Gastrocnemius medialis (tissue), 4 donors: ENCODE results near the gene CHST11.

Experiments
- CTCF ChIP-seq, 5 experiments: fragments of 450-650 bp in 3 of 5; fragments of 200-600 bp in 2 of 5; sonication (generic) in 2 of 5; IDR thresholded peaks in 4 of 5; conservative IDR thresholded peaks in 1 of 5; 1 replicate in 4 of 5; 2 replicates in 1 of 5; pipeline ENCODE4 v1.5.1; 2016 to 2019; ENCODE audit warnings: antibody characterized with exemption in 5 of 5, mild to moderate bottlenecking in 3 of 5, moderate library complexity in 3 of 5
- POLR2A ChIP-seq, 2 donors: fragments of 450-650 bp; IDR thresholded peaks; one replicate each; pipeline ENCODE4 v1.6.1; 2017; ENCODE audit warnings: antibody characterized with exemption in 2 of 2, mild to moderate bottlenecking in 2 of 2, moderate library complexity in 2 of 2

DNA sequence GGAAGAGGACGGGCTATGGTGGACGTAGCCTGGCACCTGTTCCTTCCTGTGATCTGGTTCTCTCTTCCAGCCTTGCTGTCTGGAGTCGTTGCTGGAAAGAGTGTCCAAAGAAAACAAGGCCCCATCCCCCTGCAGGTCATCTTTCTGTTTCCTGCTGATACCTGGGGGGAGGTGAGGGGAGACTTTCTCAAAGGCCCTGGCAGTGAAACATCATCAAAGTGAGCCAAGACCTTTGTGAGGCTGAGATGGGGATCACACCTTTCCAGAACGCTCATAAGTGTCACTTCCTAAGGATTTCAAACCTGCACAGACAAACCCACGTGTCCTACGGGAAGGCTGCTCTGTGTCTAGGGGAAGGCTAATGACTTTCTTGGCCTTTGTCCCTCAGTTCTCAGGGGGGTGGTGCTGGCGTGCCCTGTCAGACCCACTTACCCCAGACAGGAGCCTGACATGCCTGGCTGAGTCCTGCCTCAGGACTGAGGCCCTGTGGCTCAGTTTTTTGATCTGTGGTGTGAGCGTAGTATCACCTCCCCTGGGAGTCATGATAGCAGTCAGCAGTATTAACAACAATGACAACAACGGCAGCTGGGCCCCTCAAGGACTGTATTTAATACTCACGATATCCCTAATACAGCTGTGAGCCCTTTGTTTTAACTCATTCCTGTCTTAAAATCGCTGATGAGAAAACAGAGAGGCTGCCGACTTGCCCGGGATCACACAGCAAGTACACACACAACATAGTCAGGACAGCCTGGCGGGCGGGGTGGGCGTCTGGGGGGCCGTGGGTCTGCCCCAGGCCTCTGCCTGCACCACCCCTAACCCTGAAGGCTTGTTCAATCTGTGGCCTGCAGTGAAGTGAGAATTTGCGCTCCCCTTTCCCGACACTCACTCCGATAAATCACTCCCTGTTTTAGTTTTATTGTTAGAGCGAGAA is 266.1 kb downstream of the CHST11 start:
- TF ChIP-seq POLR2A (IDR thresholded peaks at IDR 0.05) (no peak), CTCF (IDR thresholded peaks at IDR 0.05 in 4 of 5, conservative IDR thresholded peaks at IDR 0.05 in 1 of 5) (no peak)
